Measurements from ENCODE around the gene SLCO3A1.

The SLCO3A1 gene

DNA sequence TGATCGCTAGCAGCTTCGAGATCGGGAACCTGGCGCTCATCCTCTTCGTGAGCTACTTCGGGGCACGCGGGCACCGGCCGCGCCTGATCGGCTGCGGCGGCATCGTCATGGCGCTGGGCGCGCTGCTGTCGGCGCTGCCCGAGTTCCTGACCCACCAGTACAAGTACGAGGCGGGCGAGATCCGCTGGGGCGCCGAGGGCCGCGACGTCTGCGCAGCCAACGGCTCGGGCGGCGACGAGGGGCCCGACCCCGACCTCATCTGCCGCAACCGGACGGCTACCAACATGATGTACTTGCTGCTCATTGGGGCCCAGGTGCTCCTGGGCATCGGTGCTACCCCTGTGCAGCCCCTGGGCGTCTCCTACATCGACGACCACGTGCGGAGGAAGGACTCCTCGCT, 62.5 kb downstream of the SLCO3A1 start:
- DNase-seq = no peak

DNA sequence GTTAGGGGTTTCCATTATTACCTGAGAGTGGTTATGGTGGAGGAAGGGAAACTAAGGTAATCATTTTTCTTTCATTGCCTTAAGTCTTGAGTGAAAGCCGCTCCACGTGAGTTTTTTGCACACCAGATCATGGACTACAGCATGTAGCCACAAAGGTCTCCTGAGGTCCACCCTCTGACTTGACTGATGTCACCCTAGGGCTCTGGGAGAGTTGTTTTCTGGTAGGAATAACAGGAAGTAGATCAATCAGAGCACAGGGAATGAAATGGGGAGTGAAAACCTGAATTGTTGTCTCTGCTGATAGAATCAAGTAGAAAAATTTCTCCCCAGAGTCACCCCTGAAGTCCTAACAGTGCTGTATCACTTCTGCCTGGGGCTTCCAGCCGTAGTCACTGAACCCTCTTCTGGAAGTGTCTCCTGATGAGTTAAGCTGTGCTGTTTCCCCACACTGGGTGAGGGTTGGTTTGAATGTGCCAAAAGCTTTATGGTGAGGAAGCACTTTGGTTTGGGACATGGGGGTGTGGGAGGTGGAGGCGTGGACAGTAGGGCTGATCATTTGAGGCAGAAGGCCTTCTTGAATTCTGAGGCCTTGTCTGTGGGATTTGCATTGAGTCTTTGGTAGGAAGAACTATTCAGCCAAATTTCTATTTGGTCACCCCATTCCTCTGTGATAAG, 64.3 kb downstream of the SLCO3A1 start:
- DNase-seq = no peak

DNA sequence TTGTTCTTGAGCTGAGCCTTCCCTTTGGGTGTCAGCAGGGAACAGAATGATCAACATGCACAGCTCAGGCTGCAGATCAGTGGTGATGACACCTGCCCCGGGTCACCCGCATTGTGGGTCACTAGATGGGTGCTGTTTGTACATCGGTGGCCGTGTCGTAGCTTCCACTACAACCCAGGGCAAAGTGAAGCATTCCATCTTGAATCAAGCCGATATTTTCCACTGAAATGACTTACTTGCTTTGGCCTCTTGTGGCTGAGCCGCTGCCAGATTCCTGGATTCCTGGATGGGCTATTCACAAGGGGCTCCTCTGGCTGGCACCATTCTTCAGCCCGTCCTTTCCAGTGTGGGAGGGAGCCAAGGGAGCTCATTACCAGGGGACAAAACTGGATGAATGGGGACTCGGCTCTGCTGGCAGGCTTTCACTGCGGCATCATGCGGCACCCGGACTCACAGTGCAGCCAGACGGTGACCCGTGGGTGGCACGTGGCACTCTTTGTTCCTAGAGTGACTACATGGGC, 65.6 kb downstream of the SLCO3A1 start:
- no peak for DNase-seq

DNA sequence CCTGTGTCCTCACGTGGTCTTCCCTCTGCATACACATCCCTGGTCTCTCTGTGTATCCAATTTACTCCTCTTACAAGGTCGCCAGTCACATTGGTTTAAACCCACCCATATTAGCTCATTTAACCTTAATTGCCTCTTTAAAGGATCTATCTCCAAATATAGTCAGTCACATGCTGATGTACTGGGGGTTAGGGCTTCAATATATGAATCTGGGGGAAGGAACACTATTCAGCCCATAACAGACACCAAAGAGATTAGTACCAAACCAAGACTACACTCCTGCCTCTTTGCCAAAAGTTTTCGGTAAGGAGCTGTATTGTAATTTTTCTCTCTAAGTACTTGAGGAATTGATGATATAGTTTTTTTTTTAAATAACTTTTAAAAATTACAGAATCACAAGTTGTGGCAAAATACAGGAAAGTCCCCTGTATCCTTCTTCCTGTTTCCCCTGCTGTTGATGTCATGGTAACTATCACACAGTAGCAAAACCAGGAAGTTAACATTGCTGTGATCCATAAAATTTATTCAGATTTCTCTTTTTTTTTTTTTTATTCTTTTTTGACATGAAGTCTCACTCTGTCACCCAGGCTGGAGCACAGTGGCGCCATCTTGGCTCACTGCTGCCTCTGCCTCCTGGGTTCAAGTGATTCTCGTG, 67.8 kb downstream of the SLCO3A1 start:
- no peak for DNase-seq

DNA sequence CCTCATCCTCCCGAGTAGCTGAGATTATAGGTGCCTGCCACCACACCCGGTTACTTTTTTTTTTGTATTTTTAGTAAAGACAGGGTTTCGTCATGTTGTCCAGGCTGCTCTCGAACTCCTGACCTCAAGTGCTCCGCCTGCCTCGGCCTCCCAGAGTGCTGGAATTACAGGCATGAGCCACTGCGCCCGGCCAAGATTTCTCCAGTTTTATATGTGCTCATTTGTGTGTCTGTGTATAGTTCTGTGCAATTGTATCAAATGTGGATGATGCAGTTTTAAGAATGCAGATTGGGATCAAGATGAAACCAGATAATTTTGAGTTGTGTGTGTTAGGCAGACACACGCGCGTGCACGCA, 68.3 kb downstream of the SLCO3A1 start:
- no peak for DNase-seq

DNA sequence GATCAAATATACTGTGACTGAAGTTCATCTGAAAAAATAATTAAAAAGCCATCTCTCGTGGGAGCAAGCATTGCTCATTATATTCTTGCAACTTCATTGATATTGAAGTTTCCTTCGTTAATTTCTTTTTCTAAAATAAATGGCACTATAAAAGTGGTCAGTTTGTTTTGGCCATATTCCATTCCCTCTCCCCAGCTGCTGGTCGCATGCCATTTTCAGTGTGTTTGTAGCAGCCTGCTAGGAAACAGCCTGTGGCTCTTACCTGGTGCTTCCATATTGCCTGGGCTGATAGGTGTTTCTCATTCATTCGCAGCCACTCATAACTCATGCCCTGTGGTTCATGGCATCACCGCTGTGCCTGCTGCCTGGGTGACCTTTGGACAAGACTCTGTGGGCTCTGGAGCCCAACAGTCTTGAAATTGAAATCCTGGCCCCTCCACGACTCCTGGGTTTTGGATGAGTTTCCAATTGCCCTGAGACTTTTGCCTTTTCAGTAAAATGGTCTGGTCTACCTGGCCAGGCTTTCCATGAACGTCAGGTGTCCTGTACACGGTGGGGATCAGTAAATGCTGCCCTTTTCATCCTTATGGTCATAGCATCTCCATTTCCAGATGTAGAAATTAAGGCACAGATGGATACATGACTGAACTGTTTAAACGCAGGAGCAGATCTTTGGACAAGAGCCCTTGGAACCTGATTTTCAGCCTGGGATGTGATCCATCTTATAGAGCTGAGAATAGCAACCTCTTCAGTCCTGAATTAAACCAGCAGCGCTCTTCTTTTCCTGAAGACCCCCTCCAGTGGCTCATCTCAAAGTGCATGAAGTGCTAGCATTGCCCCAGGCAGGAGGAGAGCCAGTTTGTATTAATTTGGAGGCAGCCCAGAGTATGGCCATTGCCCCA, 69.4 kb downstream of the SLCO3A1 start:
- DNase-seq = peak; percentile 67

DNA sequence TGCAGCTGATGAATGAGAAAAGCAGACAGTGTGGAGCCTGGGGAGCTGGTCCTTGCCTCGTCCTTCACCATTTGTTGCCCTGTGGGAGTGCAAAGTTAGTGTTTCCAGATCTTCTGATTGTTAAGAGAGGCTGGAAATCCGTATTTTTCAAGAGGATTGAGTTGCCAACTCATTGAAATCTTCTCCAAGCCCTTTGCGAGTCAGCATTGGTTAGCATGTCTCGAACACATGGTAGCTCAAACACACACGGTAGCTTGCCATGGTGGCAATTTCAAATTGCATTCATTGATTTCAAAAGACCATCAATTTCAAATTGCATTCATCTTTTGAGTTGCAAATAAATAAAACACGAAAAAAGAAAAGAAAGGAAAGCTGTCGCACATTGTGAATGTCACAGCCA, 70.7 kb downstream of the SLCO3A1 start:
- DNase-seq = no peak

DNA sequence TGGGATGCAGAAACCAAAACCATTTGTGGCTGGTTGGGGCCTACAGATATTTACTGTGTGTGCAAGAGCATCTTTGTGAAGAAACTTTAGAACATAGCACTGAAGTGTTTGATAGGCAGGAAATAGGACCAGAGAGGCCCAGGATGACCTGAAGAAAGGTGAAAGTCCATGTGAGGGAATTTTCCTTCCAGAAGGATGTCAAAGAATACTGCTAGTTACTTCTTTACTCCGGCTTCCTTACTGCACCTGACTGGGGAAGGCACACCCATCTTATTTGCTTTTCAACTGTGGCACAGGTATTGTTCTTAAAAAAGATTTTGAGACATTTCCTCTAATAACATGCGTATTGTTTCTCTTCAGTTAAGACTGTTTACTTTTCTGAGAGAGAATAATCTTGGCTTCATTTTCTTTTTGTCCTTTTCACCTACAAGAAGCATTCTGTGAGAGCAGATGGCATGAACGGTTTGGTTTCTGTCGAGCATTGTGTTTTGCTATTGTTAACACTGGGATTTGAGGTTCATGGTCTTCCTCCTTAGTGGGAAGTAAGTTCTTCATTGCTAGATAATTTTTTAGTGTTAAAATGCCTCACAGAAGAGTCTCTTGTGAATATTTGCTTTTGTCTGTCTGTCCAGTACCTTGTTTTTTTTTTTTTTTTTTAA, 71.5 kb downstream of the SLCO3A1 start:
- no peak for DNase-seq

DNA sequence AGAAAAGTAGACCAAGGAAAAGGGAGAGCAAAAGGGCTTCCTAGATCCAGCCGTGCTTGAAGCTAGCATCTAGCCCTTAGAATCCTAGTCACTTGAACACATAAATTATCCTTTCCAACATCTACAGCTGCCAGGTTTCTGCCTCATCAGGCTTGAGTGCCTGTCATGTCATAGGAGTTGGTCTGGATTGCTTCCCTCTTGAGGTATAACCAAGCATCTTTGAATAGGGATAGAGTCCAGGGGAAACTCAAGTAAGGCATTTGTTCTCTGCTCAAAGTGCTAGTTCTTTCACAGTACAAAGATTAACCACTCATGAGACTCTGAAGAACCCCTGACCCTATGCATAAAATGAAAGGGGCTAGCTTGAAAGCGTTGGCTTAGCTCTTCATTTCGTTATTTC, 72.3 kb downstream of the SLCO3A1 start:
- no peak for DNase-seq

DNA sequence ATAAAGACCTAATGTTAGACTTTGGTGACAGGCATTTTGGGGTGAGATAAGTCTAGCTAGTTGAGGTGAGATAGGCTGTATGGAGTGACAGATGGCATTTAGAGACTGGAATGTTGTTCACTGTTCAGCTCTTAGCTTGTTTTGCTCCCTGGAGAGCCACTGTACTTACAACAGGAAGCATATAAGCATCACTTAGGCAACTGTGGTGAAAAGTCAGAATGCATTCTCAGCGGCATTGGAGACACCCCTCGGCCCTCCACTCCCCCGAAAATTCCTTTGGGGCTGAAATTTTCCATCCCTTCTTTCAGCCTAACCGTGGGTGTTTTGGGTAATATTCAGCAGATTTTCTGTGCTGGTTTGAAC, 73.4 kb downstream of the SLCO3A1 start:
- no peak for DNase-seq

DNA sequence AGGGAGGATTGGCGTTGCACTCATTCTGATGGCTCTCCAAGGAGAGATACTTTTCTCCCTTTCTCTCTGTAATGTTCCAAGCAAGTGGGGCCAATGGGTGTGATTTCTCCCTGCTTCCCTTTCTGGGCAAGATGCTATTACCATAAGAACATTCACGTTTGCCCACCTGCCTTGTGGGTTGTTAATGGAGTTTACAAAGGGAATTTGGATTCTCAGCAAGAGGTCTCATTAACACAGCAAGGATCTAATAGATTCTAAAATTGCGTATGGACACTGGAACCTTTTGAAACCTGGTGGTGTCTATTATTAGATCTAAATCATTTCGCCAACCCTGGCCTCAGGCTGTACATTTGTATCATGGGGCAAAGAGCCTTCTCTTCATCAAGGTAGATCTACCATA, 74.1 kb downstream of the SLCO3A1 start:
- DNase-seq = peak; percentile 43

DNA sequence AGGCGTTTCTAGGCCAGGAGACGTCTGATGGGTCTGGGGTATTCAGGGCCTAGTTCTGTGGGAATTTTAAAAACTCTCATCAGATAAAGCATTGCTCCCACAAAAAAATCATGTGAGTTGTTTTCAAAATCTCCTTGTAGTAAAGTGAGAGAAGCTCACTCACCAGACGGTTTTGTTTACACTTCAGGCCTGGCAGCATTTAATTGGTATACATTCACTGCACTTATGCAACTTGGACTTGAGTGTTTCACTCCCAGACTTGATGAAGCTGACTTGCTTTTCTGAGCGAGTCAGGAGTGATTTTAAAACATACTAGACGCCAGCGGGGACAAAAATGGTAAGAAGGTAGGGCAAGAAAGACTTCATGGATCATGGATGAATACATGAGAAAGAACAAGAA, 75.2 kb downstream of the SLCO3A1 start:
- DNase-seq = no peak

DNA sequence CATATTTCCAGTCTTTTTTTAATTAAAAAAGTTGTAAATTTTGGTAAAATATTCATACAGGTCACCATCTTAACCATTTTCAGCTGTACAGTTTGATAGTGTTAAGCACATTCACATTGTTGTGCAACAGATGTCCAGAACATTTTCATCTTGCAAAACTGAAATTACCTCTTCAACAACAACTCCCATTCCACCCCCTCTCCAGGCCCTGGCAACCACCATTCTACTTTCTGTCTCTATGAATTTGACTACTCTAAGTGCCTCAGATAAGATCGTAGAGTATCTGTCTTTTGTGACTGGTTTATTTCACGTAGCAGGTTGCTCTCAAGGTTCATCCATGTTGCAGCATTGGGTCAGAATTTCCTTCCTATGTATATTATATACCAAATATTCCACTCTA, 76.0 kb downstream of the SLCO3A1 start:
- no peak for DNase-seq

DNA sequence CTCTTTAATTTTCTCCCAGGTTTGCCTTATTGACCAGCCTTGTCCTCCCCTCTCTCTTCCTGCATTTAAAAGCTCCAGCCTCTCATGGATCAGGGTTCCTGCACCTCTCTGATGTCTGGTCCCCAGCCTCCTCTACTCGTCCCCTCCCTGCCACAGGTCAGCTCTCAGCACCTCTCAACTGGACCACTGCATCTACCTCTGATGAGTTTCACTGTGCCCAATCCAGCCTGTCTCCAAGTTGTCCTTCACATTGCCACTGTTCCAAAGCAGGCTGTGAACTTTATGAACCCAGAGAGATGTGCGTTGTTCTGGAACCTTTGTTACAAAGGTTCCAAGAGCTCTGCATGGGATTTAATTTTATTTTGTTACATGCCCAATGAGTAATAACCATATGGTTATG, 76.6 kb downstream of the SLCO3A1 start:
- no peak for DNase-seq

DNA sequence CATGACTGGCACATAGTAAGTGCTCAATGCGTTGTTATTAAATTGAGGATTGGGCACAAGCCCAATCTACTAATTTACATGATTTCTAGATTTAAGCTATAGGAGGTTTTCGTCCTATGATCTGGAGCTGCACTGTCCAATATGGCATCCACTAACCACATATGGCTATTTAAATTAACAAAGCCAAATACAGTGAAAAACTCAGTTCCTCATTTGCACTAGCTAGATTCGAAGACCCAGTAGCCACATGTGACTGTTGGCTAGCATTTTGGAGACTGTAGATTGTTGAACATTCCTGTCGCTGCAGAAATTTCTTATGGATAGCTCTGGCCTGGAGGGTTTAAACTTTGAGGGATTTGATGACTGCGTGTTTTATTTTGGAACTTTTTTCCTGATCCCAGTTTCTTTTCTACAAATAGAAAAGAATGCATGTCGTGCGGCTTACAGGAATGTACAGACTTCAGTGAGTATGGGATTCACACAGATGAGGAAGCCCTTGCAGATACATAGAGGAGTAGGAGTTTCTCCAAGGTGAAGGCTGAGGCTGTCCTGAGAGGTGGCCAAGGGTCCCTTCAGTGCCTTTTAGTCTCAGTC, 82.8 kb downstream of the SLCO3A1 start:
- DNase-seq = no peak

DNA sequence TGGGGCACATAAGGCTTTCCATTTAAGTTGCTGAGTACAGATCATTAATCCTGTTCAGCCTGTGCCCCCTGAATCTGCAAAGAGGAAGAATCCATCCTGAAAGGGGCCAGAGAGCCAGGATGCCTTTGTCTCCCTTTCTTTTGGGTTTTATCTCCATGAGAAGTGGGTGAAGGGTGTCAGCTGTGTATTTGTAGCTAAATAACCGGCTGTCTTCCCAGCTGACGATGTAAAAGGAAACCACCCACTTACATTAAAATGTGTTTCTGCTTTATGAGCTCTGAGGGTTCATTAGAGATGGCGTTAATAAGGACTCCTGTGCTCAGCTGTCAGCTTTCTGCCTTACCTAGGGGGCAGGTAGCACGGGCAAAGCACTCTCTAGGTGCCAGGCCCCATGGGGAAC, 83.4 kb downstream of the SLCO3A1 start:
- no peak for DNase-seq

DNA sequence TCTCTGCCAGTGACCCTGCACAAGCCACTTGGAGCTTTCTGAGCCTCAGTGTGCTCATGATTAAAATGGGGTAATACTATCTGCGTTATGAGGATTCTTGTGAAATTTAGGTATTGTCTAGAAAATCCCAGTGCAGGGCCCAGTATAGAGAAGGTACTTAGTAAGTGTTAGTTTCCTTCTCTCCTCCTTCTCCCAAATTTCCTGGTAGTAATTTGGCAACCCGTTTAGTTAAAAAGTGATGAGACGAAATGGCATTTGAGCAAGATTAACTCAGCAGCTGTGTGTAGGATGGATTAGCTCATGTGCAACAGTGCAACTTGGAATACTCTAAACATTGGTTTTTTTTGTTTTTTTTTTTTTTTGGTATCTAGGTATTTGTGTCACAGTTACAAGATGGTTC, 84.6 kb downstream of the SLCO3A1 start:
- DNase-seq = no peak

DNA sequence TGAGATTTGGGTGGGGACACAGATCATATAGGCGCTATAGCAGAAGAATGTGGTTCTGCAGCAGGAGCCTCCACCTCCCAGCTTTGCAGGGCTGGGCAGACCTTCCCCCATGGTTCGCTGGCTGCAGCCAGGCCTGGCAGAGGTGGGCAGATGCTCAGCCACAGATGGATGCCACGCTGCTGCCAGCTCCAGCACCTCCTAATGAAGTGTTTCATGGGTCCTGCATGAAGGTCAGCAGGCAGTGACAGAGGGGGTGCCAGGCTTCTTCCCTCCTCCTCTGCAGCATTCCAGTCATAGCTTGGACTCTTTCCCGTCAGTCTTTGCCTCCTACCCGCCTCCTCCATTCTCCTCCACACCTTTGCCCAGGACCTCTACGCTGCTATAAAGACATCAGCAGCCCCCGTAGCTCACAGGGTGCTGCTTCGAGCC, 85.9 kb downstream of the SLCO3A1 start:
- no peak for DNase-seq

DNA sequence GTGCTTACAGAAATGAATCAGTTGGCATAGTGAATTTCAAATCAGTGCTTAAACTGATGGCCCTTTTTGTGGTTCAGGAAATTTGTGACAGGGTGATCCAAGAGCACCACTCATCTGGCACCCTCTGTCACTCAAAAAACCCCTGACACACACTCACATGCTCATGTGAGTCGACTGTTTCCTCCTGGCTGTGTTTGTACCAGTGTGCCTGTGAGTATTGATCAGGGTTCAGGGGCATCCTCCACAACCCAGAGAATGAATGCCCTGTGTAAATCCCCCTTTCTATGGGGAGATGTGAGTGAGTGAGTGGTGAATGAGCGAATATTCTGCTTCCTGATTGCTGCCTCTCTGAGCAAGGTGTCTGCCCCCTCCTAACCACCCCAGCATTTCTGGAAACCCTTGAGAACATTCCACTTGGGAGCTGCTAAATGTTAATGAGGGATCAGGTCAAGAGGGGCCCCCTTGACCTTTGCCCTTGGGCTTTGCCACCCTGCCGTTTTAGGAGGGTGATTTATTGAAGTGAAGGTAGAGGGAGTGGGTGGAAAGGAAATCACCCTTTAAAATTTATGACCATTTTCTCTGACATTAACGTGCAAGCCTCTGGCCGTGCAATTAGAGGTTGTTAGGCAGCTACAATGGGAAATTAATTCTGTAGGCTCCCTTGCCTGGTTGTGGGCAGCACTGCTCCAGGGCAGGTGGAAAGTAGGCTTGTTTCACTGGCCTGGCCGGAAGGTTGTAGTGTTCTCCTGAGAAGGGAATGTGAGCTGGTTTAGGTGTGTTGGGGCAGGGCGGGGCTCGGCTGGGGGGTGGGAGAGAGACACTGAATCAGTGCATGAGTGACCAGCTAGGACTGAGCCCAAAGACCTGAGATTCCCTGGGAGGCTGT, 87.2 kb downstream of the SLCO3A1 start:
- no peak for DNase-seq

DNA sequence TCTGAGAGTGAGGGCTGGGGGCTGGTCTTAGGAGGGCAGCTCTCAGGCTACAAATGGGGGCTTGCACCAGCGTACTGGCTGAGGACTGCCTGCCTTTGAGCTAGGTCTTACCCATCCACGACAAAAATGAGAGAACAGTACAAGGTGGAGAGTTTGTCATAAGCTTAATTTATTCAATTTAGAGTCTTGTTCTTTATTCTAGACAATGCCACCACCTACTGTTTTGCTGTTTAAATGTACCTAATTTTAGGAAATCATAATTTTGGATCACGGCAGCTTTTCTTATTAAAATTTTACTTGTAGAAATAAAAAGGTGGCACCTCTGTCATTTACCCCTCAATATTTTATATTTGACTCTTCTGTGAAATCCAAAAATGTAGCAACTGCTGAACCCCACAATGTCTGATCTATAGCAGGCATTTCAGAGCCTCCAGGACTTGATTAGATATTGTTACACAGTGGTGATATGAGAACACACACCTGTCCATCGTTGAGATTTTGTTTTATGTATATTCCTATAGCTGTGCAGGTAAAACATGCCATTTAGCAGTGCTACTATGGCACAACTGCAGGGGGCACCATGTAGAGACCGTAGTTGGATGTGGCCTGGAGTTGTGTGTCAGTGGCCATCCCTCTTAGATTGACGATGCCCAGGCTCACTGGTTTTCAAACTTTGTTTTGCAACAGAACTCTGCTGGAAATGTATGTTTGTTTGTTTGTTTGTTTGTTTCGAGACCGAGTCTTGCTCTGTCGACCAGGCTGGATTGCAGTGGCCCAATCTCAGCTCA, 88.6 kb downstream of the SLCO3A1 start:
- DNase-seq = no peak
